T-helper 22 cell (primary cell): ENCODE results near the gene ADAR.

Experiments used
- DNase-seq: peaks from one replicate; pipeline ENCODE4 v3.0.0-alpha.2; 2020; ENCODE audit warnings: low read depth

ADAR gene

DNA sequence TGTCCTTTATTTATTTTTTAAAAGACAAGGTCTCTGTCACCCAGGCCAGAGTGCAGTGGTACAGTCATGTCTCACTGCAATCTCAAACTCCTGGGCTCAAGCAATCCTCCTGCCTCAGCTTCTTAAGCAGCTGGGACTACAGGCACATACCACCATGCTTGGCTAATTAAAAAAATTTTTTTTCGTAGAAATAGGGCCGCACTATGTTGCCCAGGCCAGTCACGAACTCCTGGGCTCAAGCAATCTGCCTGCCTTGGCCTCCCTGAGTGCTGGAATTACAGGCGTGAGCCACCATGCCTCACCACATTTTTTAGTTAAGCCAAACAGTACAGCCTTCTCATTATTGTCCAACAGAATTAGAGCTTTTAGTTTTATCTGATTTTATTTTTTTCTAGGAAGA is 7.4 kb upstream of the ADAR start:
- DNase-seq, result no peak

DNA sequence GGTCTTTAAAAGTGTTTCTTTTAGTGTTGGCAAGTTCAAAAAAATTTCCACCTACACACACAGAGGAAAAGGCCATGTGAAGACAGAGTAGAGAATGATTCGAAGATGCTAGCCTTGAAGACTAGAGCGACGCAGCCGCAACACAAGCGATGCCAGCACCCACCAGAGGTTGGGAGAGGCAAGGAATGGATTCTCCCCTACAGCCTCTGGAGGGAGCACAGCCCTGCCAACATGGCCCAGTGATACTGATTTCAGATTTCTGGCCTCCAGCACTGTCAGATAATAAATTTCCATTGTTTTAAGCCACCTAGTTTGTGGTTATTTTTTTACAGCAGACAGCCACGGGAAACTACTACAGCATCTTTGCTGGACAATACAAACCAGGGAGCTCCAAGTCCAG is 6.9 kb upstream of the ADAR start:
- DNase-seq, result no peak

GRCh38 chr1:154614247-154614646 is 6.3 kb upstream of the ADAR start:
- no peak for DNase-seq

DNA sequence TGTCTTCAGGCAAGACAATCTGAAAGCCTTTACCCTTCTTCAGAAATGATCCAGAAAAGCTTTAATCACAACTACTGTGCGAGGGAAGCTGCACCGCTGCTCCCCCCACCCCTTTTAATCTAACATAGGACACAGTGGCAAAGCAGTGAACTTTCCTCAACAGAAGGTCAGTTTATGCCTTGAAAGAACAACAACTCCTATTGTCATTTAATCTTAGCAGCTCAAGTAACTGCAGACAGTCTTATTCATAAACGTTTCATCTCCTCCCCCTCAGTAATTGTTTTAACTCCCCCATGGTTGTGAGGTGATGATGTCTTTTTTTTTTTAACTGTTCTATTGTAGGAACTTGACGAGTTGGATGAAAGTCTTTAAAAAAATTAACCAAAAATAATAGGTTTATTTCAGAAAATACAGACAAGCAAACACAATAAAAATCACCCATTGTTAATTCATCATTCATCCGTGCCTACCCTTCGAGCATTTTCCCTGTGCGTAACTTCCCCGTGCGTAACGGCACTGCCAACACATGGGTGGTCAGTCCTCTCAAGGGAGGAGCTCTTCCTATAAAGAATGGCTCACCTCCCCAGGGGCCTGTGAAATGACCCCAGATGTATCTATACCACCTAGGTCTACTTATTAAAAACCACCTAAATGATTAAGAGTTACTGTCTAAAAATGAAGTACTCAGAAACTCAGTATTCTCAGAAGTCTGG is 3.3 kb upstream of the ADAR start:
- no peak for DNase-seq

- DNase-seq, result peak; percentile 61
Observed at GRCh38 chr1:154609398-154610380, 1.7 kb upstream of the ADAR start.

GRCh38 chr1:154608397-154609270 is 648 bp upstream of the ADAR start:
- DNase-seq, result peak; percentile 10

DNA sequence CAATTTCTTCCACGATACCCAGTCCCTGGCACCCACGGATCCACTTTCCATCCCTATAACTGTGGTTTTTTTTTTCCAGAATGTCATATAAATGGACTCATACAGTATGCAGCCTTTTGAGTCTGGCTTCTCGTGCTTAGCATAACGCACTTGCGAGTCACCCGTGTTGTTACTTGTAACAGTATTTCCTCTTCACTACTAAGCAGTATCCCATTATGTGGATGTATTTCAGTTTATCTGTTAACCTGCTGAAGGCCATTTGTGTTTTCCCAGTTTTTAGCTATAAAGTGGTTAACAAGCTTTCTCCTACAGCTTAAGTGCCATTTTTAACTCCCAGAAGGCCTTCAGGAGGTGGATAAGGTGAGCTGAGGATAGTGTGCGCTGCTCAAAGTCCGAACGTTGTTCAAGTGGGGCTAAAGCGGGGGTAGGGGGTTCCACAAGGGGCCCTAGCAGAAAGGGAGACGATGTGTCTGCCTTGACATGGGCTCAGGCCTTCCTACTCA is 829 bp downstream of the ADAR start:
- DNase-seq, result no peak

DNA sequence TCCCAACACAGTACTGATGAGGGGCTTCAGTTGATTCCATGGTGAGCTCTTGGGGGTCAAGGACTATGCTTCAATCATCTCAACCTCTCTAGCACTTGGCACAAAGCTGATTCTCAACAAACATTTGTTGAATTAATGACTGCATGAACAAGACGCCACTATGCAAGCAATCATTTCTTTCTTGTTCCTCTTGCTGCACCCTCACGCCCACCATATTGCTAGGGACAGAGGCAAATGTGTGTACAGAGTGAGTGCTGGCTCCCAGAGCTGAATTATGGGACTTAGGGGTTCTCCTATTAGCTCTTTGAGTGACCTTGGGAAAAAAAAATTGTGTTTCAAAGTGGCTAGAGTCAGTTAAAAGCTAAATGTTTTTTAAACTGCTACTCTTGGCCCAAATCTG is 2.5 kb downstream of the ADAR start:
- DNase-seq, result no peak

GRCh38 chr1:154603317-154603716 is 4.7 kb downstream of the ADAR start:
- DNase-seq, result no peak

- DNase-seq, result no peak
Observed at GRCh38 chr1:154599658-154600057, 8.3 kb downstream of the ADAR start.

GRCh38 chr1:154598871-154599635 is 8.9 kb downstream of the ADAR start:
- no peak for DNase-seq

- no peak for DNase-seq
Observed at GRCh38 chr1:154595621-154596020, 12.4 kb downstream of the ADAR start.

- DNase-seq, result no peak
Observed at GRCh38 chr1:154594811-154595210, 13.2 kb downstream of the ADAR start.

GRCh38 chr1:154593390-154593789 is 14.6 kb downstream of the ADAR start:
- no peak for DNase-seq

DNA sequence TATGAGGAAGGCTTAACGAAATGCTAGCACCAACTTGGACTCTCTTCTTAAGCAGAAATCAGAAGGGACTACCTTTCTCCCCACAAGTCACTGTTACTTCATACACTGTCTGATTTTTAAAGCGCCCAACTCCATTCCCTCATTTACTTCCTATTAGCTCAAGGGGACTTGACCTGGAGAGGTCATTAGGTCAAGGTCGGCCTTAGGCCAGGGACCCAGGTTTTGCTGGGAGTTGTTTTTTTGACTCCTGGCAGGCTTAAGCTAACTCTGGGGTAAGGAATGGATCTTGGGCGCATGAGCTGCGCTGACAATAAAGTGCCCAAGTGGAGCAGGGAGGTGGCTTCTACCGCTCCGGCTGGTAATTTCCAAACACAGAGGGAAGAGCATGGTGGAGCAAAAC is 16.8 kb downstream of the ADAR start:
- DNase-seq, result no peak

DNA sequence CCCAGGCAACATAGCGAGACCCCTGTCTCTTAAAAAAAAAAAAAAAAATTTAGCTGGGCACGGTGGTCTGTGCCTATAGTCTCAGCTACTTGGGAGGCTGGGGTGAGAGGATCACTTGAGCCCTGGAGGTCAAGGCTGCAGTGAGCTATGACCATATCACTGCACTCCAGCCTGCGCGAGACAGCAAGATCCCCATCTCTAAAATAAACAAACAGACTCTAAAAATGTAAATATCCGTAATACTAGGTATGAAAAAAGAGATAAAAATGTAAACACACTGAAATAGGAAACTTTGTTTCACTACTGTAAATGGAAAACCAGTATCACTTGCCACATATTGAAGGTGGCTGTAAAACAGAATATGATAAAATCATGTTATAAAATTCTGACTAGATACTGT is 17.2 kb downstream of the ADAR start:
- no peak for DNase-seq

GRCh38 chr1:154589780-154590179 is 18.2 kb downstream of the ADAR start:
- no peak for DNase-seq

- no peak for DNase-seq
Observed at GRCh38 chr1:154586641-154587040, 21.3 kb downstream of the ADAR start.

DNA sequence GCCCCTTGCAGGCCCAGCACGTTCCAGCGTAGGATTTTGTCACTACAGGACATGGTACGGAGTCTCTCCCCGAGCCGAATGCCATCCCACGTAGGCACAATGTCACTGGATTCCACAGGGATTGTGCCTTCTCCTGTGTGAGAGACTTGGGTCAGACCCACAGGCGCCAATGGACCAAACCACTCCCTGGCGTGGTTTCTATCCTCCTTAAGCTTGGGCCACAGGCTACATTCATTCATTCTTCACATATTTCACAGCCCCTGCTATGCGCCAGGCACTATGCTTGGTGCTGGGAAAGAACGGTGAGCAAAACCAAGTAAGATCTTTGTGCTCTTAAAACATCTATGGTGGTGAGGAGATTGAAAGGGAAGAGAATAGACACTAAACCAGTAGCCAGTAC is 21.8 kb downstream of the ADAR start:
- DNase-seq, result no peak

GRCh38 chr1:154584267-154584994 is 23.6 kb downstream of the ADAR start:
- no peak for DNase-seq

GRCh38 chr1:154583773-154584172 is 24.2 kb downstream of the ADAR start:
- DNase-seq, result no peak
